Measurements from ENCODE around the gene CTNND2.

The CTNND2 gene

GRCh38 chr5:11904265-11904906 lies at the start of gene CTNND2:
Gene CTNND2 (minus strand): TSS chr5:11904446. CDS start chr5:11903853, 593 bp downstream.
- DNase-seq (ENCODE audit: low read depth): no peak

- no peak for DNase-seq (ENCODE audit: low read depth)
These were observed 42.1 kb upstream of the CTNND2 start for GRCh38 chr5:11946317-11946716.

GRCh38 chr5:11941566-11941965 lies 37.3 kb upstream of the CTNND2 start:
- DNase-seq (ENCODE audit: low read depth): no peak

GRCh38 chr5:11931638-11932037 lies 27.4 kb upstream of the CTNND2 start:
- DNase-seq (ENCODE audit: low read depth): no peak

- DNase-seq (ENCODE audit: low read depth): no peak
These were observed 24.7 kb upstream of the CTNND2 start for GRCh38 chr5:11928909-11929308.

- DNase-seq (ENCODE audit: low read depth): no peak
These were observed 21.5 kb upstream of the CTNND2 start for GRCh38 chr5:11925701-11926100.

GRCh38 chr5:11922394-11922793 lies 18.1 kb upstream of the CTNND2 start:
- DNase-seq (ENCODE audit: low read depth): no peak

- no peak for DNase-seq (ENCODE audit: low read depth)
These were observed 14.3 kb upstream of the CTNND2 start for GRCh38 chr5:11918463-11919045.

GRCh38 chr5:11909471-11909870 lies 5.2 kb upstream of the CTNND2 start:
- DNase-seq (ENCODE audit: low read depth): no peak

GRCh38 chr5:11906497-11906896 lies 2.3 kb upstream of the CTNND2 start:
- no peak for DNase-seq (ENCODE audit: low read depth)

GRCh38 chr5:11905206-11905605 lies 960 bp upstream of the CTNND2 start:
- DNase-seq (ENCODE audit: low read depth): no peak

- no peak for DNase-seq (ENCODE audit: low read depth)
These were observed 507 bp downstream of the CTNND2 start for GRCh38 chr5:11903614-11904264.

- DNase-seq (ENCODE audit: low read depth): no peak
These were observed 1.1 kb downstream of the CTNND2 start for GRCh38 chr5:11903121-11903613.

GRCh38 chr5:11902201-11902619 lies 2.0 kb downstream of the CTNND2 start:
- no peak for DNase-seq (ENCODE audit: low read depth)

- no peak for DNase-seq (ENCODE audit: low read depth)
These were observed 5.5 kb downstream of the CTNND2 start for GRCh38 chr5:11898787-11899186.

GRCh38 chr5:11897781-11898180 lies 6.5 kb downstream of the CTNND2 start:
- no peak for DNase-seq (ENCODE audit: low read depth)

- no peak for DNase-seq (ENCODE audit: low read depth)
These were observed 9.3 kb downstream of the CTNND2 start for GRCh38 chr5:11894992-11895391.

- no peak for DNase-seq (ENCODE audit: low read depth)
These were observed 11.4 kb downstream of the CTNND2 start for GRCh38 chr5:11892832-11893231.

- no peak for DNase-seq (ENCODE audit: low read depth)
These were observed 13.5 kb downstream of the CTNND2 start for GRCh38 chr5:11890777-11891176.

- DNase-seq (ENCODE audit: low read depth): no peak
These were observed 16.0 kb downstream of the CTNND2 start for GRCh38 chr5:11888221-11888620.

GRCh38 chr5:11878814-11879213 lies 25.4 kb downstream of the CTNND2 start:
- no peak for DNase-seq (ENCODE audit: low read depth)

- DNase-seq (ENCODE audit: low read depth): no peak
These were observed 30.7 kb downstream of the CTNND2 start for GRCh38 chr5:11873587-11873986.

GRCh38 chr5:11869203-11869602 lies 35.0 kb downstream of the CTNND2 start:
- DNase-seq (ENCODE audit: low read depth): no peak

All from fibroblast of gingiva (primary cell).